K562 (cell line): ENCODE data around the gene AIFM3. TPM values are rescaled to one million over a fixed set of nuclear protein-coding genes. Genes with fewer than 3 reads are reported as not detected.
A peak's percentile ranks its signal among the peaks of the same experiment; 100 is the strongest.

Experiments
- ATF6 ChIP-seq: sonication (generic); formaldehyde crosslinking; IDR thresholded peaks from 2 replicates; pipeline ENCODE4 v1.4.0; 2020; ENCODE audit warnings: mild to moderate bottlenecking, missing genetic modification reagents
- CGGBP1 ChIP-seq: fragments of 250-450 bp; sonication (Bioruptor Pico); IDR thresholded peaks from 2 replicates; pipeline ENCODE4 v1.9.0; 2021; ENCODE audit warnings: mild to moderate bottlenecking
- CREB3 ChIP-seq: fragments of 450-650 bp; conservative IDR thresholded peaks from 2 replicates; pipeline ENCODE4 v1.6.1; 2016; ENCODE audit warnings: missing genetic modification characterization, low read depth, mild to moderate bottlenecking, missing compliant biosample characterization, moderate library complexity
- FOXP1 ChIP-seq: sonication (generic); formaldehyde crosslinking; IDR thresholded peaks from 2 replicates; pipeline ENCODE4 v1.8.0; 2022; ENCODE audit warnings: mild to moderate bottlenecking, missing genetic modification reagents
- JUNB ChIP-seq: fragments of 450-650 bp; formaldehyde crosslinking; conservative IDR thresholded peaks from 2 replicates; pipeline ENCODE4 v1.4.0; 2020; ENCODE audit warnings: mild to moderate bottlenecking
- KAT7 ChIP-seq: sonication (generic); formaldehyde crosslinking; IDR thresholded peaks from 2 replicates; pipeline ENCODE4 v1.8.0; 2022; ENCODE audit warnings: missing genetic modification reagents, mild to moderate bottlenecking, borderline replicate concordance
- PML ChIP-seq: IDR thresholded peaks from 2 replicates; pipeline ENCODE4 v1.6.1; 2012; ENCODE audit warnings: low read length, inconsistent platforms
- RBM34 ChIP-seq: fragments of 200-400 bp; formaldehyde crosslinking; IDR thresholded peaks from 2 replicates; pipeline ENCODE4 v1.6.1; 2018; ENCODE audit warnings: low read length, borderline replicate concordance; ENCODE audit not compliant: insufficient read depth
- STAT5B ChIP-seq: fragments of 250-450 bp; sonication (Bioruptor Pico); IDR thresholded peaks from 2 replicates; pipeline ENCODE4 v1.8.0; 2021; ENCODE audit warnings: mild to moderate bottlenecking, inconsistent platforms
- TCF15 ChIP-seq: fragments of 250-450 bp; sonication (Bioruptor Pico); IDR thresholded peaks from 2 replicates; pipeline ENCODE4 v1.8.0; 2022; ENCODE audit warnings: moderate library complexity, mild to moderate bottlenecking, inconsistent platforms
- TEAD2 ChIP-seq: fragments of 450-650 bp; IDR thresholded peaks from 2 replicates; pipeline ENCODE4 v1.6.1; 2016; ENCODE audit warnings: missing genetic modification characterization, control low read depth, missing compliant biosample characterization
- TFAP4 ChIP-seq: sonication (generic); formaldehyde crosslinking; IDR thresholded peaks from 2 replicates; pipeline ENCODE4 v1.8.0; 2022; ENCODE audit warnings: missing genetic modification reagents, mild to moderate bottlenecking, moderate library complexity, borderline replicate concordance
- TSHZ1 ChIP-seq: fragments of 250-450 bp; sonication (Bioruptor Pico); IDR thresholded peaks from 2 replicates; pipeline ENCODE4 v1.4.0; 2020; ENCODE audit warnings: mild to moderate bottlenecking, moderate library complexity
- ZBTB33 ChIP-seq: sonication (generic); formaldehyde crosslinking; IDR thresholded peaks from 2 replicates; pipeline ENCODE4 v1.8.1; 2023; ENCODE audit warnings: mild to moderate bottlenecking, missing genetic modification reagents
- ZNF584 ChIP-seq: fragments of 200-800 bp; sonication (Bioruptor generic); IDR thresholded peaks from 2 replicates; pipeline ENCODE4 v1.6.1; 2016; ENCODE audit warnings: low read depth, mild to moderate bottlenecking, missing genetic modification characterization, missing compliant biosample characterization
- polyA plus RNA-seq, 8 experiments: library from polyadenylated mRNA; depleted of rRNA in 4 of 8; stranded (reverse) in 5 of 8; unstranded in 3 of 8; fragments of >200 nt; fragmentation: Nextera tagmentation in 2 of 8; fragmentation: Illumina TruSeq in 1 of 8; extraction: Ambion mirVana in 2 of 8; extraction: Trizol in 1 of 8; gene quantifications; 2 replicates each; pipeline versions ENCODE4 v1.2.1 to v1.2.3, GENCODE V29; 2011 to 2014; ENCODE audit warnings: inconsistent platforms in 1 of 8, missing spikeins in 1 of 8
- total RNA-seq, 7 experiments: library from RNA; depleted of rRNA in 6 of 7; stranded (reverse); fragments of >200 nt in 6 of 7; fragmentation: Illumina TruSeq in 2 of 7; extraction: Trizol in 2 of 7; gene quantifications; 2 replicates each; pipeline versions ENCODE4 v1.2.1 to v1.2.3, GENCODE V29; 2011 to 2021; ENCODE audit warnings: low replicate concordance in 1 of 7

AIFM3 gene
- total and polyA plus RNA-seq, 9 of the 15 experiments (the other 6 are each of a cell fraction or from before 2014, with no cell fraction given): 0.03 to 0.20 (median 0.07) TPM; not detected in 1

- TF ChIP-seq TSHZ1 (CRISPR knock-in tag) (no peak), FOXP1 (CRISPR knock-in tag) (peak; percentile 69), TCF15 (CRISPR knock-in tag) (peak; percentile 85; the same call in 1 of the 2 replicates), ZNF584 (no peak), STAT5B (CRISPR knock-in tag) (no peak), TEAD2 (tag) (peak; percentile 50; the same call in 1 of the 2 replicates), KAT7 (no peak), RBM34 (no peak), CGGBP1 (CRISPR knock-in tag) (no peak), JUNB (CRISPR knock-in tag) (peak; percentile 52; the same call in 1 of the 2 replicates), CREB3 (tag) (no peak), ATF6 (no peak), TFAP4 (no peak), PML (peak; percentile 36; the same call in 1 of the 2 replicates), ZBTB33 (CRISPR knock-in tag) (no peak)
Observed at GRCh38 chr22:20946080-20946986, 20.7 kb upstream of the AIFM3 start (continued).
